NCI-H1694 (cell line): ENCODE results near the gene SS18L1.

ENCODE experiments used
- DNase-seq: peaks from one replicate; lab custom pipeline; 2025; lab: John Stamatoyannopoulos, UW

SS18L1 gene

DNA sequence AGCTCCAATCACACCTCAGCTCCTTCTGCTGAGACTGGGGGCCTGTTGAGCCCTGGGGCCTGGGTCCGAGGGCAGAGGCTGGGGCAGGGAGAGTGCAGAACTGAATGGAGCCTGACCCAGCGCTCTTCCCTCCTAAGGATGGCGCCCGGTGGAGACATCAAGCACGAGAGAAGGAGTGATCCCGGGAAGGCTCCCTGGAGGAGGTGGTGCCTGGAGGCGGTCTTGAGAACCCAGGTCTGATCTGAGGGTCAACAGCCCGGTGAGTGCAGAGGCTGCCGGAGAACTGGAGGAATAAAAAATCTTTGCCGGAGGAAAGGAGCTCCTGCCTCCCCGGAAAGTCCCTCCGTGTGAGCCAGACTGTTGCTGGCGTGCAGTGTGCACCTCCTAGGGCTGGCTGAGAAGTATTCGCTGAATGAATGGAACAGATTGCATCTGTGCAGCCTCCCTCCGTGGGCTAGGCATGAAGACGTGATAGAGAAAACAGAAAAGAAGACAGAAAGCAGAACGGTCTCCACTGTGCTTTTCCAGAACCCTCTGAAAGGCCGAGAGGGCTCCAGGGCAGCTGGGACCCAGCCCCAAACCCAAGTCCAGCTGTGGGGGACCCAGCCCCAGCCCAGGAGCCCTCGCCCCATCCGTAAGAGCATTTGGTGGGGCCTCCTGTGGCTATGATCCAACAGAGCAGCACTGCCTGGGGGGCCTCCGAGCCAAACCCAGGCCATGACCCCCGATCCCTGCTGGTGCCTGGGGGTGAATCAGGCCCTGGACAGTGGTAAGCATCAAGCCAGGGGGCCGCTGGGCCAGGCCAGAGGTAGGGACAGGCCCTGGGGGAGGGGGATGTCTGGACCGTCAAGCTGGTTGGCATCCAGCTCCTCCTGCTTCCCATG lies 83.4 kb downstream of the SS18L1 start:
- DNase-seq = no peak

DNA sequence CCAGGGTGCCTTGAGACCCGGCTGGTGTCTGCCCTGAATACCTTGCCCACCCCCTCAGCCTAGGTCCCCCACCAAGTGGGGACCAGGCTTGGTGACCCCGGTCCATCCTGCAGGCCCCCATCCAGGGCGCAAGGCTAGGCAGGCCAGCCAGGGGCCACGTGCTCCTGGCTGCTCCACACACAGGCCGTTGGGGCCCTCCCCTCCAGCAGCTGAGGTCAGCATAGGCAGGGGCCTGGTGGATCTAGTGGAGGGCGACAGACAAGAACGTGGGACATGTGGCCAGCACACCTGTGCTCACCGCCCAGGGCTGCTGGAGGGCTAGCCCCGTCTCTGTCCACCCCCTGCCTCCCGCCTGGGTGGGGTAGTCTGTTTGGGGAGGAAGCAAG lies 84.0 kb downstream of the SS18L1 start:
- DNase-seq = no peak

DNA sequence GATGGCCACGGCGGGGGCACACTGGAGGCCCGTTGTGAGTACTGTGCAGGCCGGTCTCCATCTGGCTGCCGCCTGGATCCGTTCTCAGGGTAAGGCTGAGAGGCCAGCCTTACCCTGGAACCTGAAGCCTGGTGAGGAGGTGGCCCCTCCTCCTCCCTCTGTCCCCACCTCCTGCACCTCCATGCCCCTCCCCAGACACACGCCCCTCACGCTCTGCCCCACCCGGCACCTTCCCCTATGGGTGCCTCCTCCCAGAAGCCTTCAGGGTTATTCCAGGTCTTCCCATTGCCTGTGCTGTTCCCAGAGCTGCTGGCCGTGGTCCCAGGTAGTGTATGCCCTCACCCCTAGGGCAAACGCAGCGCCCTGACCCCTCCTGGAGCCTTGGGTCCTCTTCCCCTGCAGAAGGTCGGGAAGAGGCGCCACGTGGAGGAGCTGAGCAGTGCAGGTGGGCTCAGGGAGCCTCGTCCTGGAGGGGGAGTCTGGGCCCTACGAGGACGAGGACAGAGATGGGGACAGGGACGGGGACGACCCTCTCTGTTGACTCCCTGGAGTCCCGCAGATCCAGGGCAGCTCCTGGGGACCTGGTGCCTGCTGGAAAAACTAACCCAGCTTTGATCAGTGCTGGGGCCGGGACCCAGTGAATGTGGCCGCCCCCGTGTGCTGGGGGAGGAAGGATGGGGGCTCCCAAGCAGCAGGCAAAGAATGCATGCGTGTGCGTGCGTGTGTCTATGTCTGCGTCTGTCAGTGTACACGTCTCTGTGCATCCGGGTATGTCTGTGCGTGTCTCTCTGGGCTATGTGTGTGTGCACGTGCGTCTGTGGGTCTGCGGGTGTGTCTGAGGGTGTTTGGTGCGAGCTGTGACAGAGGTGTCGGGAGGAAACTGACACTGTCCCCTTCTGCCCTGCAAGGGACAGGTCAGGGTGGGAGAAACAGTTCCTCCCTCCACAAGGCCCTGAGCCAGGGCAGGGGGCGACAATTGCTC lies 84.7 kb downstream of the SS18L1 start:
- no peak for DNase-seq

DNA sequence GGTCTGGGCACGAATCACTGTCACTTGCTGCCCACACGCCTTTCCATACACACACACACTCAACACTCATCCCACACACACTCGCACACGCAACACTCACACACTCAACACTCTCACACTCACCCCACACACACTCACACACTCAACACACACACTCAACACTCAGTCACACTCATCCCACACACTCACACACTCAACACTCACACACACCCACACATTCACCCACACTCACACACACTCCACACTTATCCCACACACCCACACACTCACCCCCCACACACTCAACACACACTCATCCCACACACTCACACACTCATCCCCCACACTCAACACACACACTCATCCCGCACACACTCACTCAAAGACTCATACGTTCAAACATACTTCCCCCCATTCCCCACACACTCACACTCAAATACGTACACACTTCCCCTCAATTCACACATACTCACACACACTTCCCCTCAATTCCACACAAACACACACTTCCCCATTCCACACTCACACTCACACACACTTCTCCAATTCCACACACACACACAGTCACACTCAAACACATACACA lies 85.5 kb downstream of the SS18L1 start:
- DNase-seq = no peak

DNA sequence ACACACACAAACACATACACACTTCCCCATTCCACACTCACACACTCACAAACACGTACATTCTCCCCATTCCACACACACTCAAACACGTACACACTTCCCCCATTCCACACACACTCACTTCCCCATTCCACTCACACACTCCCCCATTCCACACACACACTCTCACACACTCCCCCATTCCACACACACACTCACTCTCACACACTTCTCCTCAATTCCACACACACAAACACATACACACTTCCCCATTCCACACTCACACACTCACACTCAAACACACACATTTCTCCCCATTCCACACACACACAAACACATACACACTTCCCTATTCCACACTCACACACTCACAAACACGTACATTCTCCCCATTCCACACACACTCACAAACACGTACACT lies 86.1 kb downstream of the SS18L1 start:
- DNase-seq = no peak

DNA sequence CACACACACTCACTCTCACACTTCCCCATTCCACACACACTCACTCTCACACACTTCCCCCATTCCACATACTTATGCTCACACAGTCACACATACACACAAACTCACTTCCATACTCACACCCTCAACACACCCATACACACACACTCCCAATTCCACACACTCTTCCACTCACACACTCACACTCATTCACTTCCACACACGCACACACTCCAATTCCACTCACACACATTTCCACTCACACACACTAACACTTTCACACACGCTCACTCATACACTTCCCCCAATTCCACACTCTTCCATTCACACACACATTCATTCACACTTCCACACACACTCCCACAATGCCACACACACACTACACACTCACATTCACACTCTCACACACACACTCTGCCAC lies 86.7 kb downstream of the SS18L1 start:
- no peak for DNase-seq

DNA sequence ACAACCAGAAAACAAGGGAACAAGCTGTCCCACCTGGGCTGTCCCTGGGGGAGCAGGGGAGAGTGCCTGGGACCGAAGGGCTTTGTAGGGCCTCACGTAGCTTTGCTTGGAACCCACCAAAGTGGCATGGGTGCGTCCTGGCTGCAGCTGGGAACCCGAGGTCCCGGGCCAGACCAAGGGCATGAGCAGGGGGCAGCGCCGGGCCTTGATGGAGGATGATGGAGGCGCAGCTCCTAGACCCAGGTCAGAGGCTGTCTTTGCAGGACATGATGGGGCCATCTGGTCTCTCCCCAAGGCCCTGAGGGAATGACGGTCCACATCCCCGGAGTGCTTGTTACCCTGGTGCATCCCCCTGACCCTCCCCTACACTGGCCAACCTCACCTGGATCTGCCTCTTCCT lies 87.1 kb downstream of the SS18L1 start:
- no peak for DNase-seq

DNA sequence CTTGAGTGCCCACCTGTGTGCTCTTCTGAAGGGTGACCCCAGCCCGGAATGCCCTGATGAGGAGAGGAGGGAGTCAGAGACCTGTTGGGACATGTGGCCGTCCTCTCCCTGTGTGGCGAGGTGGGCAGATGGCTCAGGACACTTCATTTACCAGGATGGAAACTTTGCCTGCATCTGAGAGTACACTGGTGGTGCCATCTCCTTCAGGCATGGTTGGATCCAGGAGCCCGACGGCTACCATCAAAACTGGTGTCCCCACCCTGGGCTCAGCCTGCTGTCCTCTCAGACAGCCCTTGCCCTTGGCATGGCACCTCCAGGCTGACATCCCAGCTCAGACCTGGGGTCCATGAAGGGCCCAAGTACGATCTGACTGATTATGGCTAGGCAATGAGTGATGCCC lies 87.7 kb downstream of the SS18L1 start:
- no peak for DNase-seq
